ENCODE measurements around the gene NRM. TPM values are rescaled to one million over a fixed set of nuclear protein-coding genes. Genes with fewer than 3 reads are reported as not detected.

The NRM gene
- total and polyA plus RNA-seq, 2 experiments from 2014 or later, result 7.2 to 21.0 TPM

- Histone ChIP-seq H3K79me2 (peaks cover 56% of the 10 kb centered on the region), H3K9me2 (replicated peaks; ENCODE audit: insufficient read depth) (no peaks in the 10 kb centered on the region), H3K4me3 (no peak overlapping the region), H3K4me2 (no peak overlapping the region), H3K27me3 (no peaks in the 10 kb centered on the region), H3K4me1 (ENCODE audit: insufficient read depth) (no peaks in the 10 kb centered on the region), H3K9me3 (ENCODE audit: low read depth) (no peaks in the 10 kb centered on the region), H3K27ac (no peak overlapping the region), H2AFZ (no peak overlapping the region), H4K20me1 (ENCODE audit: insufficient read depth, poor library complexity, severe bottlenecking) (no peaks in the 10 kb centered on the region), H3K36me3 (replicated peaks; ENCODE audit: insufficient read depth, low read depth) (no peaks in the 10 kb centered on the region)
- TF ChIP-seq EZH2phosphoT487 (IDR thresholded peaks at IDR 0.05; ENCODE audit: low read depth, severe bottlenecking, unreplicated experiment) (no peak), EZH2 (IDR thresholded peaks at IDR 0.05; ENCODE audit: borderline replicate concordance) (no peak)
- TF ChIP-seq, protein P1, sequence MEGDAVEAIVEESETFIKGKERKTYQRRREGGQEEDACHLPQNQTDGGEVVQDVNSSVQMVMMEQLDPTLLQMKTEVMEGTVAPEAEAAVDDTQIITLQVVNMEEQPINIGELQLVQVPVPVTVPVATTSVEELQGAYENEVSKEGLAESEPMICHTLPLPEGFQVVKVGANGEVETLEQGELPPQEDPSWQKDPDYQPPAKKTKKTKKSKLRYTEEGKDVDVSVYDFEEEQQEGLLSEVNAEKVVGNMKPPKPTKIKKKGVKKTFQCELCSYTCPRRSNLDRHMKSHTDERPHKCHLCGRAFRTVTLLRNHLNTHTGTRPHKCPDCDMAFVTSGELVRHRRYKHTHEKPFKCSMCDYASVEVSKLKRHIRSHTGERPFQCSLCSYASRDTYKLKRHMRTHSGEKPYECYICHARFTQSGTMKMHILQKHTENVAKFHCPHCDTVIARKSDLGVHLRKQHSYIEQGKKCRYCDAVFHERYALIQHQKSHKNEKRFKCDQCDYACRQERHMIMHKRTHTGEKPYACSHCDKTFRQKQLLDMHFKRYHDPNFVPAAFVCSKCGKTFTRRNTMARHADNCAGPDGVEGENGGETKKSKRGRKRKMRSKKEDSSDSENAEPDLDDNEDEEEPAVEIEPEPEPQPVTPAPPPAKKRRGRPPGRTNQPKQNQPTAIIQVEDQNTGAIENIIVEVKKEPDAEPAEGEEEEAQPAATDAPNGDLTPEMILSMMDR (IDR thresholded peaks at IDR 0.05; ENCODE audit: poor library complexity), result no peak
- DNase-seq (ENCODE audit: low spot score), result no peak
- 95% methylated on average over 8 of the region's 8 CpGs for WGBS (ENCODE audit: low lambda C conversion rate, missing lambda C conversion rate)
Observed at GRCh38 chr6:30735668-30736314, 45.0 kb upstream of the NRM start.

- Histone ChIP-seq H3K4me2 (no peak overlapping the region), H3K27ac (no peak overlapping the region), H3K79me2 (peaks cover 34% of the 10 kb centered on the region), H3K27me3 (no peaks in the 10 kb centered on the region), H3K4me3 (no peak overlapping the region), H2AFZ (no peak overlapping the region), H3K4me1 (ENCODE audit: insufficient read depth) (no peaks in the 10 kb centered on the region), H3K9me3 (ENCODE audit: low read depth) (no peaks in the 10 kb centered on the region), H4K20me1 (ENCODE audit: insufficient read depth, poor library complexity, severe bottlenecking) (no peaks in the 10 kb centered on the region), H3K36me3 (replicated peaks; ENCODE audit: insufficient read depth, low read depth) (no peaks in the 10 kb centered on the region), H3K9me2 (replicated peaks; ENCODE audit: insufficient read depth) (no peaks in the 10 kb centered on the region)
- 95% methylated on average over 12 of the region's 12 CpGs for WGBS (ENCODE audit: low lambda C conversion rate, missing lambda C conversion rate)
- no peak for DNase-seq (ENCODE audit: low spot score)
- TF ChIP-seq EZH2phosphoT487 (IDR thresholded peaks at IDR 0.05; ENCODE audit: low read depth, severe bottlenecking, unreplicated experiment) (no peak), EZH2 (IDR thresholded peaks at IDR 0.05; ENCODE audit: borderline replicate concordance) (no peak)
- TF ChIP-seq, protein P1 (IDR thresholded peaks at IDR 0.05; ENCODE audit: poor library complexity), result no peak
Observed at GRCh38 chr6:30732237-30732943, 41.6 kb upstream of the NRM start.

GRCh38 chr6:30730601-30731435, 40.0 kb upstream of the NRM start:
- Histone ChIP-seq H3K79me2 (peaks cover 26% of the 10 kb centered on the region), H3K27ac (no peak overlapping the region), H3K36me3 (replicated peaks; ENCODE audit: insufficient read depth, low read depth) (no peaks in the 10 kb centered on the region), H3K4me1 (ENCODE audit: insufficient read depth) (no peaks in the 10 kb centered on the region), H3K4me2 (no peak overlapping the region), H4K20me1 (ENCODE audit: insufficient read depth, poor library complexity, severe bottlenecking) (peaks cover 4% of the 10 kb centered on the region), H3K27me3 (no peaks in the 10 kb centered on the region), H3K9me3 (ENCODE audit: low read depth) (no peaks in the 10 kb centered on the region), H2AFZ (no peak overlapping the region), H3K4me3 (no peak overlapping the region), H3K9me2 (replicated peaks; ENCODE audit: insufficient read depth) (no peaks in the 10 kb centered on the region)
- WGBS (ENCODE audit: low lambda C conversion rate, missing lambda C conversion rate), result 65% methylated on average over 30 of the region's 30 CpGs
- peak; percentile 90 for DNase-seq (ENCODE audit: low spot score)
- TF ChIP-seq, protein P1 (IDR thresholded peaks at IDR 0.05; ENCODE audit: poor library complexity), result peak; percentile 63
- TF ChIP-seq EZH2 (IDR thresholded peaks at IDR 0.05; ENCODE audit: borderline replicate concordance), result no peak
- TF ChIP-seq EZH2phosphoT487 (IDR thresholded peaks at IDR 0.05; ENCODE audit: low read depth, severe bottlenecking, unreplicated experiment), result no peak

Measured in hepatocyte (in vitro differentiated cells).